NCI-H748 (cell line): ENCODE results near the gene ROGDI.
A peak's percentile ranks its signal among the peaks of the same experiment; 100 is the strongest.
"Not testable (repeated sequence)": the region's sequence is repeated elsewhere in the genome, so short reads cannot be mapped to it uniquely, and the experiment has no call there.

ENCODE experiments used
- DNase-seq: peaks from one replicate; lab custom pipeline; 2025; ENCODE audit not compliant: unreplicated experiment; lab: John Stamatoyannopoulos, UW

Gene ROGDI

DNA sequence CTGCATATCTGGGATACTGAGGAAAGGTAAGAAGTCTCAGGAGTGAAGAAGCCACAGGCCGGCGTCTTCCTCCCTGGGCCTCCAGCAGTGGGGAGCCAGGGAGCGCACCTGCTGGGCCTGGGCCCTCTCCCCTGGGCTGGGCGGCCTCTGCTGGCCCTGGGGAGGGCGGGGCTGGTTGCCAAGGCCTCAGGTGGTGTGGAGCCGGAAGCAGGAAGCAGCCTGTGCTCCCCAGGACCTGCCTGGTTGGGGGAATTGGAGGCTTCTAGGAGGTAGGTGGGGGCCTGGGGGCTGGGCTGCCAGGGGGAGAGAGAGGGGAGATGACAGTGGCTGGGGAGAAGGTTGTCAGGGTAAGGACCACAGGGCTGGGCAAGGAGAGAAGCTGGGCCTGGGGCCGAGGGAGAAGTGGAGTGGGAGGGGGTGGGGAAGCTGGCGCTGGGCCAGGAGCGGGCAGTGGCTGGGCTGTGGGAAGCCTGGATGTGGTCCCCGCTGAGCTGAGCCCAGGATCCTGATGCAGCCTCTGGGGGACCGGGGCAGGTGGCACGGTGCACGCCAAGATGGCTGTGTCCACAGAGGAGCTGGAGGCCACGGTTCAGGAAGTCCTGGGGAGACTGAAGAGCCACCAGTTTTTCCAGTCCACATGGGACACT lies 7.1 kb downstream of the ROGDI start, which contains the start of gene SMIM22:
Gene SMIM22 (plus strand): TSS at position 189 of the 647 bp plus-strand sequence. CDS start 366 bp downstream, at position 555.
- DNase-seq = peak; percentile 77

- DNase-seq = no peak
Measured at GRCh38 chr16:4792951-4793513, 9.4 kb downstream of the ROGDI start.

GRCh38 chr16:4790871-4791270 lies 11.6 kb downstream of the ROGDI start:
- no peak for DNase-seq

GRCh38 chr16:4790261-4790660 lies 12.2 kb downstream of the ROGDI start:
- no peak for DNase-seq

- no peak for DNase-seq
Measured at GRCh38 chr16:4788910-4789309, 13.5 kb downstream of the ROGDI start.

DNA sequence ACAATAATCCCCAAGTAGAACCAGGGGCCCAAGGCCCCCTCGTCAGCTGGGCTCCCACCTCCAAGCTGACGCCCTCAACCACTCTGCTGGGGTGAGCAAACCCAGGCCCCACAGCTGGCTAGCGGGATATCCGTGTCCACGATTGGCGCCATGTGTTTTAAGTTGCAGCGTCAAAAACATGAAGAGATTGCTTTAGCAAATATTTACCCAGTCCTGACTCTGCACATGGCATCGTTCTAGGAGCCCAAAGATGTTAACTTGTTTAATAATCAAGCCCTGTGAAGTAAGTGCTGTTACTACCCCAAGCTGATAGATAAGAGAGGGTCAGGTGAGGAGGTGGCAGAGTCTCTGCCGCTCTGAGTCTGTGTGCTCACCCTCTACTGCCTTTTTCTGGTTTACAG lies 13.9 kb downstream of the ROGDI start:
- peak; percentile 21 for DNase-seq

- no peak for DNase-seq
Measured at GRCh38 chr16:4787627-4788482, 14.6 kb downstream of the ROGDI start, which contains the start of gene SEPTIN12. SEPTIN12 (minus strand) TSS chr16:4788345; CDS start chr16:4787645, 700 bp downstream.

DNA sequence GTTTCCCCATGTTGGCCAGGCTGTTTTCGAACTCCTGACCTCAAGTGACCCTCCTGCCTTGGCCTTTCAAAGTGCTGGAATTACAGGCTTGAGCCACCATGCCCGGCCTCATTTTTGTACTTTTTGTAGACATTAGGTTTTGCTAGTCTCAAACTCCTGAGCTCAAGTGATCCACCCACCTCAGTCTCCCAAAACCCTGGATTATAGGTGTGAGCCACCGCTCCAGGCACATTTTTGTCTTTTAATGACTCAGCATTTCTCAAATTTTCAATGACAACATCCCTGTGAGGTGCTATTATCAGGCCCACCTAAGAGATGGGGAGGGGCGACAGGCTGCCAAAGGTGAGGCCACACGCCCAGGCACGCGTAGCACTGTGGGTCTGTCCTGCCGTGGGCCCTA lies 15.4 kb downstream of the ROGDI start:
- no peak for DNase-seq

GRCh38 chr16:4785758-4786433 lies 16.5 kb downstream of the ROGDI start:
- no peak for DNase-seq

GRCh38 chr16:4784444-4784987 lies 17.9 kb downstream of the ROGDI start:
- not testable (repeated sequence) for DNase-seq

GRCh38 chr16:4783951-4784336 lies 18.5 kb downstream of the ROGDI start:
- no peak for DNase-seq

GRCh38 chr16:4783251-4783950 lies 19.0 kb downstream of the ROGDI start:
- DNase-seq = no peak

GRCh38 chr16:4780235-4780634 lies 22.2 kb downstream of the ROGDI start:
- DNase-seq = no peak

GRCh38 chr16:4778050-4778392 lies 24.4 kb downstream of the ROGDI start:
- DNase-seq = no peak

DNA sequence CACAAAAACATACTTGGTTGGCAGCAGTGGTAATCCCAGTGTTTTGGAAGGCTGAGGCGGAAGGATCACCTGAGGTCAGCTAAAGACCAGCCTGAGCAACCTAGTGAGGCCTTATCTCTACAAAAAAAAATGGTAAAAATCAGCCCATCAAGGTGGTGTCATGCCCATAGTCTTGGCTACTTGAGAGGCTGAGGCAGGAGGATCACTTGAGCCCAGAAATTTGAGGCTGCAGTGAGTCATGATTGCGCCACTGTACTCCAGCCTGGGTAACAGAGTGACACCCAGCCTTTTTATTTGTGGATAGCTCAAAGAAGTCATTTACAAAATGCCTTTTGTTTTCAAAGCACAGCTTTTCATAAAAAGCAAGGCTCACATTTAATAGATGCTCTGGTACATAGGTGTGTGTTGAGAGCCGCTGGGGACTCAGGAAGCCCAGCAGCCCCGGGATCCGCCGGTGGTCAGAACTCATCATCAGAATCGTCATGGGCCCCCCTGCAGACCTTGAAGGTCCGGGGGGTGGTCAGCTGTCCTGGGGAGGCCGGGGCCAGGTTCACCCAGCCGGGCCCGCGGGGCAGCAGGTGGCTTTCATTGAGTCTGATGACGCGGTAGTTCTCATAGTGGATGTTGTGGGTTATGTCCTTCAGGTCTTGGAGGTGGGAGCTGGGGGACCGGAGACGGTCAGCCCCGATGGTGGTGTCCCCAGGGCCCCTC lies 24.9 kb downstream of the ROGDI start:
- DNase-seq = no peak

GRCh38 chr16:4776141-4776705 lies 26.2 kb downstream of the ROGDI start:
- no peak for DNase-seq

- DNase-seq = no peak
Measured at GRCh38 chr16:4775005-4775404, 27.4 kb downstream of the ROGDI start.

DNA sequence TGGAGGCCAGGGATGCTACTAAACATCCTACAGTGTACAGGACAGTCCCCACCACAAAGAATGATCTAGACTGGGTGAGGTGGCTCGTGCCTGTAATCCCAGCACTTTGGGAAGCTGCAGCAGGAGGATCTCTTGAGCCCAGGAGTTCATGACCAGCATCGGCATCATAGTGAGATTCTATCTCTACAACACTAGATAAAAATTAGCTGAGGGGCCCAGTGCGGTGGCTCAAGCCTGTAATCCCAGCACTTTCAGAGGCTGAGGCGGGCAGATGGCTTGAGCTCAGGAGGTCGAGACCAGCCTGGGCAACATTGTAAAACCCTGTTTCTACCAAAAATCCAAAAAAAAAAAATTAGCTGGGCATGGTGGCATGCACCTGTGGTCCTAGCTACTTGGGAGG lies 30.1 kb downstream of the ROGDI start:
- DNase-seq = no peak

DNA sequence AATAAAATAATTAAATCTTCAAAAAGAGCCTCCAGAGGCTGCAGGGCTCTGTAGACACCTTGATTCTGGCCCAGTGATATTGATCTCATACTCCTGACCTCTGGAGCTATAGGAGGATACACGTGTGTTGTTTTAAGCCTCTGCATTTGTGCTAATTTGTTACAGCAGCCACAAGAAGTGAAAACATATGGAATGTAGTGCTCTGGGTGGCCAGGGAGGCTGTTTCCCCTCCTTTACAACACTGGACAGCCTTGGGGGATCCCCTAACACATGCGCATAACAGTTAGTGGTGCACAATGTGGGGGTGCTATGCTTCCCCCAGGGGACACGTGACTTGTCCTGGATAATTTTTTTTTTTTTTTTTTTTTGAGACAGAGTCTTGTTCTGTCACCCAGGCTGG lies 30.8 kb downstream of the ROGDI start:
- DNase-seq = no peak

- no peak for DNase-seq
Measured at GRCh38 chr16:4769306-4769638, 33.2 kb downstream of the ROGDI start.
